HTERT RPE-1 (cell line): ENCODE results near the gene DMC1.

Experiments used
- in situ Hi-C: fragments of 300-500 bp; cut with MboI; formaldehyde crosslinking; loops from 4 replicates; pipeline ENCODE4 v1.14.3; 2020; ENCODE audit warnings: low sequenced_read_pairs

The DMC1 gene

GRCh38 chr22:38567531-38568285 is 2.3 kb downstream of the DMC1 start:
- in situ Hi-C loops, result no loop called here

DNA sequence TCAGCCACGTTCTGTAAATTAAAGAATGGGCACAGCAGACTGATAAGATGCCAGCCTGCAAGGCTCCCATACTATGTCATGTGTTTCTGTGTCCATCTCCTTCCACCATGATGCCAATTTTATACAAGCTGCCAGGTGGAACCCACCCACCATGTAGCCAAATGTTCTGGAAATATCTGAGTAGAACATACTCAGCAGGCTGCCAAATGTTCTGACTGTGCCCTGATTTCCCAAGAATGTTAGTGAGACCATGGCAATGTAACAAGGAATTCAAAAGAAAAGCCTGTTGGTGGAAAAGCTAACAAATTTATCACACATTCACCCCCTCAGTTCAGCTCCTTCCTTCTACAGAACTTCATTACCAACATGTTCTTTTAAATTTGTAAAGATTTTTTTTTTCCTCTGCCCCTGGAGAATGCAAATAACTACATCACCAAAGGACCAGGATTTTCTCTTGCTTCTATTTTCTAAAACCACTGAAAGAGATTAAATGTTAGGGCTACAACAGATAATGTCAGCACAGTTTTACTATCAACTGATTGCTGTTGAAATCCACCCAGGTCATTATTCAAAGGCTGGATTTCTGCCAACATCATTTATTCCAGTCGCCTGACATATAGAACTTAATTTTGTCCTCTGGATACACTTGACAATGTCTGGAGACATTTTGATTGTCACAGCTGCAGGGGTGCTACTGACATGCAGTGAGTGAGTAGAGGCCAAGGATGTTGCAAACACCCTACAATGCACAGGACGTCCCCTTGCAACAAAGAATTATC is 3.1 kb downstream of the DMC1 start:
- in situ Hi-C loops, result no loop called here

DNA sequence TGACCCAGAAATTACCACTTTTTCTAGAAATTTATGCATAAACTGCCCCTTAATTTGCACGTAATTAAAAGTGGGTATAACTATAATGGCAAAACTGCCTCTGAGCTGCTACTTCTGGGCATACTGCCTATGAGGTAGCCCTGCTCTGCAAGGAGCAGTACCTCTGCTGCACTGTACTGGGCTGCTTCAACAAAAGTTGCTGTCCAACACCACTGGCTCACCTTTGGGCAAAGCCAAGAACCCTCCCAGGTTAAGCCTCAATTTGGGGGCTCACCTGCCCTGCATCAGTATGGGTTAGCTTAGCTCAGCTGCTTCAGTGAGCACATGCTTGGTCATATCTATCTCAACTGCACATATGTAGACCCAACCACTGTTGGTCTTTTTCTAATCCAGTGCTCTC is 4.5 kb downstream of the DMC1 start:
- in situ Hi-C loops, result no loop called here

DNA sequence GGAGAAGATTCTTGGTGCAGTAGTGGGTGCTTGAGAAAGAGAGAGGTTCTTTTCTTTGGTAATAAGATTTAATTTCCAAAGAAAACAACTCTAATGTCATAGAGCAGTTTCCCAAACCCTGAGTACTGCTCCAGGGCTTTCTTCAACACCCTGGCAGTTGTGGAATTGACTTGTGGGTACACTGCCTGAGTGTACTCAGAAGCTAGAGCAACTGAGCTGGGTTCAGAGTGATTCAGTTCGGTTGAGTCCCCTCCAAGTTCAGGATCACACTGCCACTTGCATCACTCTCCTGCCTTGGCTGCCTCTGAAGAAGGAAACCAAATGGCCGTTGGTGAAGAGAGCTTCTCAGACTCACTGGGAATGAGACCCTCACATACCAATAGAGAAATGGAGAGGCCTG is 5.3 kb downstream of the DMC1 start:
- in situ Hi-C loops, result no loop called here

GRCh38 chr22:38554281-38554680 is 15.7 kb downstream of the DMC1 start:
- in situ Hi-C loops, result no loop called here

- in situ Hi-C loops, result no loop called here
These were observed 20.7 kb downstream of the DMC1 start for GRCh38 chr22:38549101-38549894.

DNA sequence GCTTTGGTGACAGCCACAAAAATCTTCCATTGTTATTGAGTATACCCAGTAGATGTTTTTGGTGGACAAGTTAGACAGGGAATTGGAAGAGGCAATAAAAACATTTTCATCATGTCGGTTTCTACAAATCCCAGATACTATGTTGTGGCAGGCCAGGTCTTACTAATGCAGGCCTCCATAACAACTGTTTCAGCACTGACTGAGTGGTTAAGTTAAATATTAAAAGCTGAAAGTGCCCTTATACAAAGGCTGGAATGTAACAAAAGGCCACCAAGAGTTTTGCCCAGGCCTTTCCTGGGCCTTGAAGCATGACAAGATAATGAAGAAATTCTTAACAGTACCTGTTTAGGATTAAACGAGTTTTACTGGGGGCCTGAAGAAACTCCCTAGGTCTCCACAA is 29.3 kb downstream of the DMC1 start:
- in situ Hi-C loops, result no loop called here

DNA sequence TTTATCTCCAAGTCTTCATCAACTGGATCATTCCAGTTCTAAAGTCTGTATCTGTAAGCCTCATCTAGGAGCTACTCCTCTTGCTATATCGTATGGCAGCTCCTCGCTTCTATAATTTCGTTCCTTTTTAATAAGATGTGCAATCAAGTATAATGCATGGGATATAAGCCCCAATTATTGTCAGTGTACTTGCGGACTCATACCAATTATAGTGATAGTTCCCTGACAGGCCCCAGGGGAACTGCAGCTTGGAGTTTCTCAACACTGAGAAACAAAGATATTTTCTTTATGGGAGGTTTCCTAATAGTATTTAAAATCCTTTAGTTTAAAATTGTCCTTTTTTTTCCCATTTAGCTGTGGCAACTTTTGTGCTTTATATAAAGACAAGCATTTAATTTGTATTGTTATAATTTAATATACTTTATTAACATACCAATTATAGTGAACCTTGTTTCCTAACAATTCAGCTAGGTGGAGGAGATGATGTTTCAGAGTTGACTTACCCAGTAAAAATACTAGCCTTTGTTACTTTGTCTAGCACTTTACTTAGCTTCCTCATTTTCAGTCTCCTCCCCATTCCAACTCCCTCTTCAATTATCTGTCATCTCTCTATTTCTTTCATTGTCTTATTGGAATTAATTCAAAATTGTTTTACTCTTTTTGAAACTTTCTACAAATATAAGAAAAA is 38.6 kb downstream of the DMC1 start:
- in situ Hi-C loops, result no loop called here

GRCh38 chr22:38524429-38524828 is 45.6 kb downstream of the DMC1 start:
- in situ Hi-C loops, result no loop called here

DNA sequence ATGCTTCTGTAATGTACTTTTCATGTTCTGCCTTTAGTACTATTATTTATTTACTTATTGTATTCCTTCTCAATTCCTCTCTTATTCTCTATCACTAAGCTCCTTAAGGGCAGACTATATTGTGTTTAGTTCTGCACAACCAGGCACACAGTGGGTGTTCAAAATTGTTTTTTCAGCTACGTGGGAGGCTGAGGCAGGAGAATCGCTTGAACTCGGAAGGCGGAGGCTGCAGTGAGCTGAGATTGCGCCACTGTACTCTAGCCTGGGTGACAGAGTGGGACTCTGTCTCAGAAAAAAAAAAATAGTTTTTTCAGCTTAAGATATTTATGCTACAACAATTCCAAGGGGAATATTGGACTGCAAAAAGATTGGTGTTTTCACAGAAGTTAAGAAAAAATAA is 46.5 kb downstream of the DMC1 start:
- in situ Hi-C loops, result no loop called here

DNA sequence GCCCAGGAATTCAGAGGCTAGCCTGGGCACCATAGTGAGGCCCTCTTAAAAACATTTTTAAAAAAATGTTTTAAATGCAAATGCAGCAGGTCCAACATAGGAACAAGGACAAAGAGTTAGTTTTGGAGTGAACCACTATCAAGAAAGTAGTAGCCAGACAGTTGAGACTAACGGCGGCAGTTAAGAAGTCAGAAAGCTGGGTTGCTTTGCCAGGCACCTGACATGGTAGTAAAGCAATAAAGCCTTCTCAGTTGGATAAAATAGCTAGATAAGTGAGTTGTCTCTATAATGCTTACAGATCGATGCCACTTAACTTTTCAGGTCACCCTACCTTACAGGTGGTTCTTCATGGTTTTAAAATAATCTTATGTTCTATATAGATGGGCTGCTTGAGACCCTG is 47.0 kb downstream of the DMC1 start:
- in situ Hi-C loops, result no loop called here

- in situ Hi-C loops, result no loop called here
These were observed 50.3 kb downstream of the DMC1 start for GRCh38 chr22:38519453-38520250.

DNA sequence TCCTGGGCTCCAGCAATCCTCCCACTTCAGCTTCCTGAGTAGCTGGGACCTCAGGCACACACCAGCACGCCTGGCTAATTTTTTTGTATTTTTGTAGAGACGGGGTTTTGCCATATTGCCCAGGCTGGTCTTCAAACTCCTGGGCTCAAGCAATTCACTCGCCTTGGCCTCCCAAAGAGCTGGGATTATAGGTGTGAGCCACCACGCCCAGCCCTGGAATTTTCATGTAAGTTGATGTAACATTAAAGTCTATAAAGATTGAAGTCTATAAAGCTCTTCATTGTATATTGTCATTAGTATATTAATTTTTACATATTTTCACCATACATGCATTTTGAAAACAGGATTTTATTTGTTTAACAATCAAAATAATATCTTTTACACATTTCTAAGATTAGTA is 51.4 kb downstream of the DMC1 start:
- in situ Hi-C loops, result no loop called here

GRCh38 chr22:38513063-38513462 is 56.9 kb downstream of the DMC1 start:
- in situ Hi-C loops, result no loop called here

GRCh38 chr22:38510416-38510970 is 59.5 kb downstream of the DMC1 start:
- in situ Hi-C loops, result no loop called here

DNA sequence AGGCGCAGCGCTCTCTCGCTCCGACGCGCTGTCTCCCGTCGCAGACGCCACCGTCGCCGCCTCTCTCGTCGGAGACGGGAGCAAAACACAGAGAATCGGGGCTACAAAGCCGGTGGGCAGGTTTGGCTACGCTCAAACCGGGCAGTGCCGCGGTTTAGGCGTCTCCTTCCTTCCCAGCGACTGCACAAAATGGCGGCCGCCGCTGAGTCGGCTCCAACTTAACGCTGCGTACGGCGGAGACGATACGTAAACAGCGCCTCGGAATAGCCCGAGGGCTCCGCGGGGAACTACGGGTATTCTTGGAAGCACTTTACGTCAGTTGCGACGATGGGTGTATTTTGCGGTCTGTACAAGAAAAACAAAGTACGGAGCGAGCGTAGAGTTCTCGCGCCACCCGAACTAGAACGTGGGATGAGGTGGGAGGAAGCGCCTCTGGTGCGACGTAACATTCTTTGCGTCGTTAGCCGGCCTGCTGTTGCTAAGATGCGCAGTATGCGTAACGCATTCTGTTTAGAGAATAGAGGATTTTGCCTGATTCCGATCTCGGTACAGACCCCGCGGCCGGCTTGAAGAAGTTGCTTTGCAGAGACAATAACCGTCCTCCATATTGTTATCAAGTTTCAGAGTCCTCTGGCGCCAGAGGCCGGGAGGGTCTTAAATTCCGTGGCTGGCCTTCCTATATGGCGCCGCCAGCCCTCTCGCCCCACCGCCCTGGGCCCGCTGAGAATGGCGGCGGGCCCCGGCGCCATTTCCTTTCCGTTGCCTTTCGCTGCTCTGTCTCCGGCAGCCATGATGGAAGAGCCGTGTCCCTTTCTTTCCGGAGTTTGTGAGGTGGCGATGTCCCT is 63.6 kb downstream of the DMC1 start, which contains the start of gene DDX17:
Gene DDX17 (minus strand): TSS at position 194 of the 845 bp plus-strand sequence.
- in situ Hi-C loops, result no loop called here

DNA sequence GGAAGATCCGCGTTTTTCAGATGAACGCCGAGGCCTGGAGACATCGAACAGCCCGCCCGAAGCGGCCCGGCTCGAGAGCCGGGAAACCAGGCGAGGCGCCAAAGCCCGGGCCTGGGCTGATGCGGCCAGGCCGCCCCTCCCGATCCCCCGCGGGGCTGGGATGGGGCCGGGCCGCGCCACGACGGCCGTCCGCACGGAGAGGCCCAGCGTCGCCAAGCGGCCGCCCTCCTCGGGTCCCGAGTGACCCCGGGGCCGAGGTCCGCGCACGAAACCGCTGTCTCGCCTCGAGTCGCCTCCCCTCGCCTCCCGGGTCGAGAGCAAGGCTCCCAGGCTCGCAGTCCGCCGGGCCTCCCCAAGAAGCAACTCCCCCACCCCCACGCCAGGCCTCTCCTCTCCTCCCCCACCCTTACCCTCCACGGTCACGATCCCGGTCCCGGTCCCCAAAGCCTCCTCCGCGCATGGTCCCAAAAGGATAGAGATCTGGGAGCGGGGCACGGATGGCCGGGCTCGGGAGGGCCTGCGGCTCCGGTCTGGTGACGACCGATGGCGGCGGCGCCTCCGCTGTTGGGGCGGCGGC is 64.4 kb downstream of the DMC1 start:
- in situ Hi-C loops, result no loop called here

DNA sequence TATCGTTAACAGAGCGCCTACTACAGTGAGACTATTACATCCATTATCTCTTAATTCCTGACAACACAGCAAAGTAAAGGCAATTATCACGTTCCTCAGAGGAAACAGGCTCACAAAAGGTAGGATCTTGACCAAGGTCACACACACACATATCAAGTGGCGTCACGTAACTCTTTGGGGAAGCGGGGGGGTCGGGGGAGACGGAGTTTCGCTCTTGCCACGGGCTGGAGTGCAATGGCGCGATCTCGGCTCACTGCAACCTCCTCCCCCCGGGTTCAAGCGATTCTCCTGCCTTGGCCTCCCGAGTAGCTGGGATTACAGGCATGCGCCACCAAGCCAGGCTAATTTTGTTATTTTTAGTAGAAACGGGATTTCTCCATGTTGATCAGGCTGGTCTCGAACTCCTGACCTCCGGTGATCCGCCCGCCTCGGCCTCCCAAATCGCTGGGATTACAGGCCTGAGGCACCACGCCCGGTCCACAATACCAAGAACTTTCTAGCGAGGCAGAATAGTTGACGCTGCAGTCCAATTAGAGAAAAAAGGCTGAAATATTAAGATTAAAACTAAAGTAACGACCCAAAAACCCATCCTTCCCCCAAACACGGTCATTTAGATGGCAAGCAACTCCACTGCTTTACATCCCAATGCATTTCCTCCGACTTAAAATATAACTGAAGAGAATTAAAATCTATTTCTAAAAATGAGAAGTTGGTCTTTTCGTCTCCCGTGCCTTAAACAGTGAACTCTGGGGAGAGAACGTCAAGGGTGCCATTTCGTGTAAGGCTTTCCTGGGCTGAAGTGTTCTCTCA is 65.0 kb downstream of the DMC1 start:
- in situ Hi-C loops, result no loop called here
